ENCODE data around the gene BAK1.
"Not testable (repeated sequence)": the region's sequence is repeated elsewhere in the genome, so short reads cannot be mapped to it uniquely, and the experiment has no call there.

The BAK1 gene

GRCh38 chr6:33585403-33586107 is 5.5 kb upstream of the BAK1 start:
- DNase-seq, result peak; percentile 63

DNA sequence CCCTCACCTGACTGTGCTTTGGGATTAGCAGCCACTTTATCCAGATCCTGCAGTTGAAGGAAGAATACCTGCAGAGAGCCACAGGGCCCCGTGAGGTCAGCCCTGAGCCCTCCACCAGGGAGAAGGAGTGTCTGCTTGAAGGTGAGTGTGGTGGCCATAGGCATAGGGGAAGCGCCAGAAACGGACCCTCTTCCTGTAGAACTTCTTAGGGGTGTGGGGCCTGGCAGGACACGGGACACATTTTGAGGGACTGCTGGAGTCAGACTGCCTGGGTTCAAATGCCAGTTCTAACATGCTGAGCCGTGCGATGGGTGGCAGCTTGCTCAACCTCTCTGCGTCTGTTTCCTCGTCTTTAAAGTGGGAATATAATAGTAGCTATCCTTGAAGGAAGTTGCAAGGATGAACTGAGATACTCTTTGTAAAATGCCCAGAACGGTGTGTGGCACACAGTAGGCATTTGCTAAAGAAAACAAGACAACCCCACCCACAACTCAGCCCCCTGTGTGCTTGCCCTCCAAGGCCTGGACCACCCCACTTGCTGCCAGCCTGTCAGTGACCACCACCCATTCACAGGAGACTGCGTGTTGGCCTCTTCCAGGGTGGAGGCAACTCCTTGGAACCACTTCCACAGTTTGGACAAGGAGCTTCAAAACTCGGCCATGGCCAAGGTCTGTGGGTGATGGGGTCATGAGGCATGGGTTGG is 4.8 kb upstream of the BAK1 start:
- DNase-seq, result no peak

DNA sequence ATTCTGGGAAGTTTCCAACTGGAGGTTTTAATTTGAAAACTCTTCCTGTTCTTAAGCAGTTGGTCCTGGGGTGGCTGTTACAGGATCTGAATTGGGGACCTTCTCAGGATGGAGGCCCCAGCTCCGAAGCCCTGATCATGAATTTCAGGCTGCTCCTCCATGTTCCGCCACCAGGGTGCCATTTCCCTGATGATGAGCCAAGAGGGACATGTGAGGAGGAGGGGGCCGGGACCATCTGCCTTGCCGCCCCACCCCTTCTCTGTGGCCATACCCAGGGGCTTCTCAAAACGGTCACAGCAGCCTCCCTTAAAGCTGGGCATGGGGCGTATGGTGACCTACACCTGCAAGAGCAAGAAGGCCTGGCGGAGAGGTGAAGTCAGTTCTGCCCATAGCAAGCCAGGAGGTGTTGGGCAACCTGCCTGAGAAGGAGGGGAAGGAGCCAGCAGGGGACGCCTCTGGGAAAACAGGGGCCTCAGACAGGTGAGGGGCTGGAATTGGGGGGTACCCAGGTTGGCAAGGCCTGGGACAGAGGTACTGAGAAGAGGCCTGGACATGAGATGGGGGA is 3.6 kb upstream of the BAK1 start:
- DNase-seq, result no peak

DNA sequence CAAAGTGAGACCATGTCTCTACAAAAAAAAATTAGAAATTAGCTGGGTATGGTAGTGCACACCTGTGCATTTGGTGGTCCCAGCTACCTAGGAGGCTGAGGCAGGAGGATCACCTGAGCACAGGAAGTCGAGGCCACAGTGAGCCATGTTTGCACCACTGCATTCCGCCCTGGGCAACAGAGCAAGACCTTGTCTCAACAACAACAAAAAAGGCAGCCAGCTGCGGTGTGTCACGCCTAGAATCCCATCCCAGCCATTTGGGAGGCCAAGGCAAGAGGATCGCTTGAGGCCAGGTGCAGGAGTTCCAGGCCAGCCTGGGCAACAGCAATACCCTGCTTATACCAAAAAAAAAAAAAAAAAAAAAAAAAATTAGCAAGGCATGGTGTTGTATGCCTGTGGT is 1.1 kb upstream of the BAK1 start:
- no peak for DNase-seq

GRCh38 chr6:33578588-33579011 is 1.5 kb downstream of the BAK1 start:
- DNase-seq, result no peak

- no peak for DNase-seq
Measured at GRCh38 chr6:33578164-33578563, 1.9 kb downstream of the BAK1 start.

DNA sequence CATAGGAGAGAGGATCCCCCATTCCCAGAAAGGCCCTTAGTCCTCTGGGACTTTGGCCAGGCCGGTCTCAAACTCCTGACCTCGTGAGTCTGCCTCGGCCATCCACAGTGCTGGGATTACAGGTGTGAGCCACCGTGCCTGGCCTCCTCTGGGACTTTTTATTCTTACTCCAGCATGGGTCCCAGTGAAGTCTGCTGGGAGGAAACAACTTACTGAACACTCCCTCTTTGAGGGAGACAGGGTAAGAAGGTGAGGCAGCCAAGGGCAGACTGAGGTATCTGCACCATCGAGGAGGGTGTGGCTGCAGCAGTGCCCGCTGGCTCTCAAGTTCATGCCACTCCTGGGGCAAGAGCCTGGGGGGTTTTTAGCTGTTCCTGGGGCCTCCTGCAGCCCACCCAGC is 2.4 kb downstream of the BAK1 start:
- DNase-seq, result no peak

DNA sequence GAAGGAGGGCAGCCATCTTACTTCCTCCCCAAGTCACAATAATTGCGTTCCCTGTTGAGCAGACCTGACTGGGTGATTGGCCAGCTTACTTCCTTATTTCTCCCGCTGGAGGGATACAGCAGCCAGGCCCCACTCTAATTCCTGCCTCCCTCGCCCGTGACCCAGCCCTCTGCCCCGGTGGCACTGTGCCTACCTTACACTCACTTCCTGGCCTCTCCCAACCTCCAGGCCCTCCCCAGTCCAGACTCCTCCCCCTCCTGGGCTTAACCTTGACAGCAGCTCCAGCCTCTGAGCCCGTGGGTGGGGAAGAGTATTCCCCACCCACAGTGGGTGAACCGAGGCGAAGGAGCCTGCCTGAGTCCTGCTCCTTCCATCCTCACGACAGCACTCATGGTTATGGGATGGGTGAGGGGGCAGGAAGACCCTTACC is 3.0 kb downstream of the BAK1 start:
- DNase-seq, result peak; percentile 92

GRCh38 chr6:33576668-33577067 is 3.4 kb downstream of the BAK1 start:
- no peak for DNase-seq

DNA sequence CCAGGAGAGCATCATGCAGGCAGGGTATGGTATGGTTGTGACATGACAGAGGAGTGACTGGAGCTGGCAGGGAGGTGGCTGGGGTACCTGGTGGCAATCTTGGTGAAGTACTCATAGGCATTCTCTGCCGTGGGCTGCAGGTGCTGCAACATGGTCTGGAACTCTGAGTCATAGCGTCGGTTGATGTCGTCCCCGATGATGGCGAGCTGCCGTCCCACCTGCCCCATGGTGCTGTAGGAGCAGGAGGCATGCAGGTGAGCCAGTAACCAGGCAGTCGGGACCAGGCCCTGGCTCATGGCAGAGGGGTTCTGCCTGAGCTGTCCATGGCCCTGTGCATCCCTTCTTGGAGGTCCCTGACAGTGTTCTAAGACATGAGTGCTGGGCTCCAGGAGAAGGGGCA is 4.9 kb downstream of the BAK1 start:
- DNase-seq, result no peak

DNA sequence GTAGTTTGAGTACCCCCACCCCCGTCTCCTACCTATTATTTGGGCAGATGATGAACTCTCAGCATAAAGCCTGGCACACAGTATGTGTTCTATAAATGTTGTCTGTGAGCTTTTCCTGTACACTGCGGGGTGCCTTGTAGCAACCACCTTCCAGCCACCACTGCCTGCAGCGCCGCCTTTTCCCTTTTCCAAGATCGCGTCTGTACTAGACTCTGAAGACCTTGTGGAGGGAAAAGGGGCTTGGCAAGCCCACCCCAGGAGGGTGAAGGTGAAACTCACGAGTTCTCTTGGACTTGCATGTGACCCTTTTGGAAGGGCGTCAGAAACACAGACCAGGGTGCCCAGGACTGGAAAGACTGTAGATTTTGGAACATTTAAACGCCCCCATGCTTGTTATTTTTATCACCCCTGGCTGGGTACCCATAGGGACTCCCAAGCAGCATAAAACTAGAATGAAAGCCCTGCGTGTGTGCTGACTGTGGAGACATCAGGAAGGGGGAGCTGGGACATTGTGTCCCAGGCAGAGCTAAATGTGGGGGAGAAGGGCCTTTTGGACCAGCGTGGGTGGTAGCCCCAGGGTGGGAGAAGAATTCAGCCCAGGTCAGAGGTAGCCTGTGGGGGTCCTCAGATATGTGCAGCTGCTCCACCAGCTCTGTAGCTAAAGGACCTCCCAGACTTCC is 8.3 kb downstream of the BAK1 start:
- DNase-seq, result no peak

GRCh38 chr6:33570806-33571636 is 9.1 kb downstream of the BAK1 start:
- DNase-seq, result peak; percentile 62

- DNase-seq, result no peak
Measured at GRCh38 chr6:33568826-33569570, 11.1 kb downstream of the BAK1 start.

- DNase-seq, result no peak
Measured at GRCh38 chr6:33567836-33568235, 12.2 kb downstream of the BAK1 start.

GRCh38 chr6:33566182-33567084 is 13.6 kb downstream of the BAK1 start:
- DNase-seq, result peak; percentile 73

- DNase-seq, result no peak
Measured at GRCh38 chr6:33558801-33559200, 21.3 kb downstream of the BAK1 start.

DNA sequence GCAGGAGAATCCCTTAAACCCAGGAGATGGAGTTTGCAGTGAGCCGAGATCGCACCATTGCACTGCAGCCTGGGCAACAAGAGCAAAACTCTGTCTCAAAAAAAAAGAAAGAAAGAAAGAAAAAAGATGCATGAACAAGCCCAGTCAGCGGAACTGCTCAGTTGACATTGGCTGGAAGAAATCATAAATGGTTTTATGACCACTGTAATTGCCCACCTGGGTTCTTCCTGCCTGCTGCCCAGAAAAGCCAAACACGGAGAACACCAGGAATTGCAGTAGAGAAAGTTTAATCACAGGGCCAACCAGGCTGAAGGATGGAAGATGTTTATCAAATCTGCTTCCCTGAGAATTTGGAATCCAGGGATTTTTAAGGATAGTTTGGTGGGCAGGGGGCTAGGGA is 22.7 kb downstream of the BAK1 start:
- no peak for DNase-seq

DNA sequence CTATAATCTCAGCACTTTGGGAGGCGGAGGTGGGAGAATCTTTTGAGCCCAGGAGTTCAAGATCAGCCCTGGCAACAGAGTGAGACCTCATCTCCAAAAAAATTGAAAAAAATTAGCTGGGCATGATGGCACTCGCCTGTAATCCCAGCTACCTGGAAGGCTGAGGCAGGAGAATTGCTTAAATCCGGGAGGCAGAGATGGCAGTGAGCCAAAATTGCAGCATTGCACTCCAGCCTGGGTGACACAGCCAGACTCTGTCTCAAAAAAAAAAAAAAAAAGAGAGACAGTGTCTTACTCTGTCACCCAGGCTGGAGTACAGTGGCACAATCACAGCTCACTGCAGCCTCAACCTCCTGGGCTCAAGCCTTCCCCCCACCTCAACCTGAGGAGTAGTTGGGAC is 27.2 kb downstream of the BAK1 start:
- not testable (repeated sequence) for DNase-seq

DNA sequence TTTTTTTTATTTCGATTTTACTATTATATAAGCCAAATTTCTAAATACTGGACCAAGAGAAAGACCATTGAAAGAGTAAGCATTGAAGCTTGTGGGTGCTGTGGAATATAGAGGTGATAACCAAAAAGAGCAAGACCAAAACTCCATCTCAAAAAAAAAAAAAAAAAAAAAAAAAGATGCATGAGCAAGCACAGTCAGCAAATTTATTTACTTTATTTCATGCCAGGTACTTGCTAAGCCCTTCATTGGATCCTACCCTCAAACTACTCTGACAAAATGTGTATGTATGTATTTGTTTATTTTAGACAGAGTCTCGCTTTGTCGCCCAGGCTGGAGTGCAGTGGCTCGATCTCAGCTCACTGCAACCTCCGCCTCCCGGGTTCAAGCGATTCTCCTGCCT is 27.8 kb downstream of the BAK1 start:
- no peak for DNase-seq

DNA sequence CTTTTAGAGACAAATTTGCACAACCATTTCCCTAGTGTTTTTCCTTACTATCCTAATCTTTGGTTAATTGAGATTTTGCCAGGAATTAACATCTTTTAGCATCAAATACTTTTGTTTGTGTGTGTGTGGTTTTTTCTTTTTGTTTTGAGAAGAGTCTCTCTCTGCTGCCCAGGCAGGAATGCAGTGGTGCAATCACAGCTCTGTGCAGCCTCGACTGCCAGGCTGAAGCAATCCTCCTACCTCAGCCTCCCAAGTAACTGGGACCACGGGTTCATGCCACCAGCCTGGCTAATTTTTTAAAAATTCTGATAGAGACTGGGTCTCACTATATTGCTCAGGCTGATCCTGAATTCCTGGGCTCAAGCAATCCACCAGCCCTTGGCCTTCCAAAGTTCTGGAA is 28.5 kb downstream of the BAK1 start:
- DNase-seq, result no peak

DNA sequence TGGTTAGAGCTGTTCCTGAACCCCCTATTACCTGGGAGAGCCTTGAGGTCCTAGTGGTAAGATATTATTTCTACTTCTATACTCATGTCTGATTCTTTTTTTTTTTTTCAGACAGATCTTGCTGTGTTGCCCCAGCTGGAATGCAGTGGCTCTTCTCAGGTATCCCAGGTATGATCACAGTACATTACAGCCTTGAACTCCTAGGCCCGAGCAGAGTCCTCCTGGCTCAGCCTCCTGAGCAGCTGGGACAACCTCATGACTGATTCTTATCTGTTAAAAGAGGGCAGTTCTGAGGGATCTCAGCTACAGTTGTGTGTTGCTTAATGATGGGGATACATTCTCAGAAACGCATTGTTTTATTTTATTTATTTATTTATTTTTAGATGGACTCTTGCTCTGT is 30.2 kb downstream of the BAK1 start:
- DNase-seq, result no peak

All from NCI-H226 (cell line).